ENCODE measurements around the gene RNF214.
A peak's percentile ranks its signal among the peaks of the same experiment; 100 is the strongest.
"Not testable (repeated sequence)": the region's sequence is repeated elsewhere in the genome, so short reads cannot be mapped to it uniquely, and the experiment has no call there.

The RNF214 gene

GRCh38 chr11:117232092-117232878 lies at the start of gene RNF214:
RNF214 (plus strand) TSS chr11:117232671; CDS start chr11:117234273, 1,602 bp downstream.
- peak; percentile 79 for DNase-seq

GRCh38 chr11:117183178-117183577 lies 49.3 kb upstream of the RNF214 start:
- not testable (repeated sequence) for DNase-seq

DNA sequence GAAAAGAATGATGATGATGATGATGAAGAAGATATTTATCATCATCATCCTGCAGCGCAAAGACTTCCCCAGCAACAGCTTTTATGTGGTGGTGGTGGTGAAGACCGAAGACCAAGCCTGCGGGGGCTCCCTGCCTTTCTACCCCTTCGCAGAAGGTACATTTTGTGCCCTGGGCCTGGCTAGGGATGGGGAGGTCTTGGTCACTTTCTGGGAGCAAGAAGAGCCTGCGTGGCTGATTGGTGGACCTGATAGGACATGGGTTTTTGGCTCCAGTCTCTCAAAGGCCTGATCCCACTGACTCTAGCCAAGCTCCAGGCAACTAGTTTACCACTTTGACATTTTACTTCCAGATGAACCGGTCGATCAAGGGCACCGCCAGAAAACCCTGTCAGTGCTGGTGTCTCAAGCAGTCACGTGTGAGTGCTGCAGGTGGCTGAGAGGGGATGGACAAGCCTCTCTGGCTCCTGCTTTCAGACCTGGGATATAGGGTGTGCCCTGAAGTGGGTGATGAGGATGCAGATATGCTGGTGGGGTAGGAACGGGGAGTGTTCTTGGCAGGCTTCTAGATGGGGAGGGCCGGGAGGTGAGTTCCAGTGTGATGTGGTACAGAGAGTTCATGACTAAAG lies 48.6 kb upstream of the RNF214 start:
- no peak for DNase-seq

- no peak for DNase-seq
Measured at GRCh38 chr11:117185736-117186430, 46.6 kb upstream of the RNF214 start.

DNA sequence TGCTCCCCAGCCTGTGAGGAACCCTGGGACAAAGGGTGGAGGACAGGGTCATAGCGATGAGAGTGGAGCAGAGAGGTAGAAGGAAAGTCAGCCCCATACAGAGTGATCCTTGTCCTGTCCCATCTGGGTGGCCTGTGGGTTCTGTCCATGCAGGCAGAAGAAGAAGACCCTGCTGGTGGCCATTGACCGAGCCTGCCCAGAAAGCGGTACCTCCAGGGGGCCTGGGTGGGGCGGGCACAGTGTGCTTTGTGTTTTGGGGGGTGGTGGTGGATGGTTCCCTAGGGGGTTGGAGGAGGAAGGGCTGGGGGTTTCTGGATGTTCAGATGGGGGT lies 46.1 kb upstream of the RNF214 start:
- no peak for DNase-seq

DNA sequence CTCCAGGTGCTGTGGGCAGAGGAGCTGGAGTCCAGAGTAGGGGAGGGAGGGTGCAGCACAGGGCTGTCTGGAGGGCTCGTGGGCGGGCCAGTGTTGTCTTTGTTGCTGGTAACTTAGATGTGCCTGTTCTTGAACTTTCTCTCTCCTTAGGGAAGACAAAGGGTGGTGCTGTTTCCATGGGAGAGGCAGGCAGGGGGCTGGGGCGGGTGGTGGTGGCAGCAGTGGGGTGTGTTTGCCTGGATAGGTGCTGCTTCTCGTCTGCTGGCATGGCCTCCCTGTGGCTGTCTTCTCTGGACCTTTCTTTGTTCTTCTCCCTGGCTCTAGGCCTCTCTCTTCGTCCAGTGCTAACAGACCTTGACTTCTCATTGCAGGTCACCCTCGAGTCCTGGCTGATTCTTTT lies 45.5 kb upstream of the RNF214 start:
- no peak for DNase-seq

GRCh38 chr11:117187428-117187798 lies 45.1 kb upstream of the RNF214 start:
- DNase-seq, result no peak

DNA sequence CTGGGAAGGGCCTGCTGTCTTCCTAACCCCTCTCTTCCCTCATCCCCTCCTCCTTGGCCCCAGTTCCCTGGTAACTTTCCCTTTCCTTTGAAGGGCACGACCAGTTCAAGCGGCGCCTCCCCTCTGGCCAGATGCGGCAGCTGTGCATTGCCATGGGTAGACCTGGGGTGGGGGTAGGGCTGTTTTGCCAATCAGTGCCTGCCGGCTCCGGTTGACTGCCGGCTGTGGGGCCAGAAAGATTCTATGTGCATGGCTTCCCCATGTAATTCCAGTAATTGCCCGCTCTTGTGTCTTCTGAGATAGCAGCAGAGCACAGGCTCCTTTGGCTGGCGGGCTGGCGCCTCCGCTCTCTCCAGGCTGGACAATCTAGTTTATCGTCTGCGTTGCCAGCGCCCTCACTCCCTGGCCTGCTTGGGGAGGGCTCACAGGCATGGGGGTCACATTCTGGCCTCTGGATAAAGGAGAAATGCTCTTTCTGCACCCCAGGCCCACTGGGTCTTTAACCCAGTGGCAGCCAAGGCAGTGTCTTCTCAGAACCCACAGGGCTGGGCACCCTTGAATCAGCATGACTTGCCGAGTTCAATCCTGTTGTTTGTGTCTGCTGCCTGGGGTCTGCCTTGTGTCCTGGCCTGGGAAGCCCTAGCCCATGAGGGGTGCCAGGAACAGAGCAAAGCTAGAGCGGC lies 44.5 kb upstream of the RNF214 start:
- no peak for DNase-seq

GRCh38 chr11:117188620-117189081 lies 43.8 kb upstream of the RNF214 start:
- no peak for DNase-seq

DNA sequence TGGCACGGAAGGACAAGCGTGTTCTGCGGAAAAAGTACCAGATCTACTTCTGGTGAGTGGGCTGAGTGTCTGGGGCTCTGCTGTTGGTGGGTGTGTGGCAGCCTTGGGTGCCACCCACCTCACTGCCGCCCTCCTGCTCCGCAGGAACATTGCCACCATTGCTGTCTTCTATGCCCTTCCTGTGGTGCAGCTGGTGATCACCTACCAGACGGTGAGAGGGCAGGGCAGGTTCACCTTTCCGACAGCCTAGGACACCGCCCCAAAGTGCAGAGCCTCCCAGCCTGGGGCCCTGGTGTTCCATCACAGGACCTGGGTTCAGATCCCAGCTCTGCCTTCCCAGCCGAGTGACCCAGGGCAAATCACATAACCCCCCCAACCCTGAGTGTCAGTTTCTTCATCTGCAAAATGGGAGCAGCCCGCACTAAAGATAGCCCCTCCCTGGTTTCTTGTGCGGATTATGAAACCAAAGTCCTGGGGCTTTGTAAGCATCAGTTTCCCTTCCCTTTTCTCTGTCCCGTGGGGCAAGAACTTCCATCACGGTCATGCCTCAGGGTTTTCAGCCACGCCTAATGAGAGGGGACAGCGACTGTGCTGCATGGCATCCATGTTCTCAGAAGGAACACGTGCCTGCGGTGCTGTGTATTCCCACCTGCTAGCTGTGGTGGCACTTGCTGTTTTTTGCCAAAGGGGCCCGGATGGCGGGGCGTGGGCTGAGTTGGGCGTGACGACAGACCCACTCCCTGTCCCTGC lies 43.1 kb upstream of the RNF214 start:
- DNase-seq, result no peak

GRCh38 chr11:117189941-117190544 lies 42.4 kb upstream of the RNF214 start:
- no peak for DNase-seq

- DNase-seq, result no peak
Measured at GRCh38 chr11:117191680-117192400, 40.6 kb upstream of the RNF214 start.

DNA sequence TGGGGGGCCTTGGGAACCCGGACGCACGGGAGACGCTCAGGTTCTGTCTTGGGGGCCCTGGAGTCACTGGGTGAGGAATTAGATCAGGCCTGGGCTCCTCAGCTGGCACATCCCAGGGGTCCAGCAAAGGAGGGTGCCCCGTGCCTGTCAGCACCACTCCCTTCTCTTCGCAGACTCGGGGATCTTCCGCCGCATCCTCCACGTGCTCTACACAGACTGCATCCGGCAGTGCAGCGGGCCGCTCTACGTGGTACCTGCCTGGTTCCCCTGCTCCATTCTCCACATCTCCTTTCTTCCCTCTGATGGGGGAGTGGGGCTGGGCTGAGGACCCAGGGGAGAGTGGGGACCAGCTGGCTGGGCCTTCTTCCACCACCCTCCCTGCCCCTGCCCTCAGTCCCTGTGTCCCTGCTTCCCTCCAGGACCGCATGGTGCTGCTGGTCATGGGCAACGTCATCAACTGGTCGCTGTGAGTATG lies 40.0 kb upstream of the RNF214 start:
- no peak for DNase-seq

DNA sequence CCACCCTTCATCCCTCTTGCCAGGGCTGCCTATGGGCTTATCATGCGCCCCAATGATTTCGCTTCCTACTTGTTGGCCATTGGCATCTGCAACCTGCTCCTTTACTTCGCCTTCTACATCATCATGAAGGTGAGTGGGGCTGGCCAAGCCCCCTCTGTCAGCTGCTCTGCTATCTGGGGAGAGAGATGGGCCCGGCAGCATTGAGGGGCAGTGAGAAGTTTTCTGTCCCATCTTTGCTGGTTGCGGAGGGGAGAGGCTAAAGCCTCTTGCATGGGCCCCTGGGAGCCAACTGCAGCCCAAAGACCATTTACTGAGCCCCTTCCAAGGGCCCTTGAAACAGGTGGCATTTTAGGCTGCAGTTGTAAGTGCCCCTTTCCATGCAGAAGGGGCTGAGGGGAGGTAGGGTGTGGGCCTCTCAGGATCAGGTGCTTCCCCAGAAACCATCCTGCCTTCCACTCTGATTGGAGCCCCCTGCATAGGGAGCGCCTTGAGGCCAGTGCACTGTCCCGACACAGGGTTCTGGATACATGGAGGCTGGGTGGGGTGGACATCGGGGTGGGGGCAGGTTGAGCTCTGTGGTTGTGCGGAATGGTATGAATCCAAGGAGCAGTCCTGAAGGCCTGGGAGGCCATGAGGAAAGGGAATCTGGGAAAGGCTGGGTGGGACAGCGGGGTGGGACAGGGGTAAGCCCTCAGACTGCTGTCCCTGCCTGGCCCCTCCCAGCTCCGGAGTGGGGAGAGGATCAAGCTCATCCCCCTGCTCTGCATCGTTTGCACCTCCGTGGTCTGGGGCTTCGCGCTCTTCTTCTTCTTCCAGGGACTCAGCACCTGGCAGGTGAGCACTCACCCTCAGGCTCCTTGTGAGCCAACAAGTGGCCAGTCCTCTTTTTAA lies 39.1 kb upstream of the RNF214 start:
- DNase-seq, result no peak

GRCh38 chr11:117194267-117194666 lies 38.2 kb upstream of the RNF214 start:
- DNase-seq, result no peak

DNA sequence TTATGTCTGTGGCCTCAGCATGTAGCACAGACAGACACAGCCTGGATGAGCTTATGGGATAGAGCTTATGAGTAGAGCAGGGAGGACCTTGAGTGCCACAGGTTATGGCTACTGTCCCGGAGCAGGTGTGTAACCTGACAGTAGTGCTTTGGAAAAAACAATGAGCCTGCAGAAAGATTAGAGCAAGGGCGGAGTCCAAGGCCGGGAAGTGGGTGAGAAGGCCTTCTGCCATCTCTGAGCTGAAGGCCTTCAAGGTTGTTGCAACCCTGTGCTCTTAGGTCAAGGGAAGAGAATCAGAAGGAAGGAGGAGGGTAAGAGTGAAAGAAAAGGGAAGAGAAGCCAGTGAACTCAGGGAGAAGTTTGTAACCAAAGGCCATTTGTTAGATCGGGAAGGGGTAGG lies 37.2 kb upstream of the RNF214 start:
- DNase-seq, result no peak

- no peak for DNase-seq
Measured at GRCh38 chr11:117195761-117196160, 36.7 kb upstream of the RNF214 start.

GRCh38 chr11:117197006-117197405 lies 35.5 kb upstream of the RNF214 start:
- DNase-seq, result no peak

DNA sequence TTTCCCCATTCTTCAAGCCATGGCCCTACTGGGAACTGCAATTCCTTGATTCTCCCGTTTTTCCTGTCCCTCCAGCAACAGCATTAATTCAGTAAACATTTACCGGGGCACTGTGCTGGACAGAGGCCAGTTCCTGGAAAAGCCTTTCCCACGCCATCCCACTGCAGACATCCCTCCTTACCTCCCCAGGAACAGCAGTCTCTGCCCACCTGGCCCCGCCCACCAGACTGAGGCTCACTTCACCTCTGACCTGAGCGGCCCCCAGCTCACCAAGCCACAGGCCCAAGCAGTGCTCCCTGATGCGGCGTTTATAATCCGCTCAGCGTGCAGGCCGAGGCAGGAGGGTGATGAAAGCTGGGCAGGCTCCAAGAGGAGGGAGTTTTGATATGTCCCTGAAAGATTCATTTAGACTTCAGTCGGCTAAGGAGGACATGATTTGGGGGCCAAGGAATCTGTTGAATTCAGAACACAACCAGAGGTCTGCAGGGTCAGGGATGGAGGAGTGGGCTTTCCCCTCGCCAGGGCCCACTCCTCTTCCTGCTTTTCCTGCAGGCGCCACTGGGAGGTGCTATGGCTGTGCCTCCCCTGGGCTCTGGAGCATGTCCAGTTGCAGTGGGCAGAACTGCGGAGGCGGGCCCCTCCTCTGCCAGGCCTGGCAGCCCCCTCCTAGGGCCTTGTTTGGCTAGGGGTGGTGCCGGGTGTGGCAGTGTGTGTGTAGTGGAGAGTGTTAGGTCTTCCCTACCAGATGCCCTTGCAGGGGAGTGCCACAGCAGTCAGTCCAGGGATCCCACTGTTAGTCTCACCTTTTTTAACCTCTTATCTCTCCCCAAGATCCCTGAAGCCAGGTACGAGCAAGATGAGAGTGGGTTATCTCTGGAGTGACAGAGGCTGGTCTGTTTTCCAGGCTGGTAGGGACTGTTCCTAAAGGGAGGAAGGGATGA lies 34.7 kb upstream of the RNF214 start:
- no peak for DNase-seq

Measured in stimulated activated CD4-positive, alpha-beta T cell treated with anti-CD3 and anti-CD28 coated beads, Interleukin-12 subunit alpha, Interleukin-12 subunit beta, amount 100 ng/mL, for 4 hours (primary cell).